Stimulated activated CD4-positive, alpha-beta T cell treated with anti-CD3 and anti-CD28 coated beads, Interleukin-12 subunit alpha, Interleukin-12 subunit beta, amount 100 ng/mL, for 4 hours (primary cell): ENCODE data around the gene DCLRE1B.
A peak's percentile ranks its signal among the peaks of the same experiment; 100 is the strongest.
"Not testable (repeated sequence)": the region's sequence is repeated elsewhere in the genome, so short reads cannot be mapped to it uniquely, and the experiment has no call there.

ENCODE experiments used
- DNase-seq: peaks from one replicate; pipeline ENCODE4 v3.0.0-alpha.2; 2020

DCLRE1B gene

DNA sequence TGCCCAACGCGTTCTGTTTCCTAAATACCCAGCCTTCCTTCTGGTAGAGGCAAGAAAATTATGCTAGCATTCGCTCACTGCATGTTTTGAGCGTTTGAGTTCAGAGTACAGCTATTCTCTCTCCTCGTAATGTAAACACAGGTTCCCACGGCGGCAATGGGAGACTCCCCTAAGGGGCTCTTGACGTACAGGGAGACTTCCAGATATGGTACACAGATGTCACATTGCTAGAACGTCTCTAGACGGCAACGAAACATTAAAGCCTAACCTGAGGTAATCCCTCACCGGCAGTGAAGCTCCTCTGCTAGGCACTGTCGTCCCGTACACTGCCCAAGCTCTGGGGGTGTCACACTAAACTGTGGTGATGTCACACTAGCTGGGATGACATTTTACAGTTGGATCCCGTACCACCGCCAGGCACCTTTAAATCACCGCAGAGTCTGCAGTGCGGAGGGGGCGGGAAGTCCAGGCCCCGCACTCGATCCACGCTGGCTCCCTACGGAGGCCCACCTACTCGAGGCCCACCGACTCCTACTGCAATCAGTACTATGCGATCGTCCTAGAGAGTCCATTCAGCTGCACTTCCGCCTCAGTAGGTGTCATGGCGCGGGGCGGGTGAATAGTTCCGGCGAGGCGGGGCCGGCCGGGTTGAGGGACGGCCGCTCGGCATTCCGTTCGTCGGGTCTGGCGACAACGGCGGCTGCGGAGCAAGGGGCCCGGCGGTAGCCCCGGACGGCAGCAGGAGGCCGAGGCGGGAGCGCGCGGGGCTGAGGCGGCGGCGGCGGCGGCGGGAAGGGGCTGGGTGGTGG, 24.0 kb downstream of the DCLRE1B start, which contains the start of gene HIPK1:
HIPK1 (plus strand) TSS at position 384 of the 809 bp plus-strand sequence.
- DNase-seq: peak; percentile 91

DNA sequence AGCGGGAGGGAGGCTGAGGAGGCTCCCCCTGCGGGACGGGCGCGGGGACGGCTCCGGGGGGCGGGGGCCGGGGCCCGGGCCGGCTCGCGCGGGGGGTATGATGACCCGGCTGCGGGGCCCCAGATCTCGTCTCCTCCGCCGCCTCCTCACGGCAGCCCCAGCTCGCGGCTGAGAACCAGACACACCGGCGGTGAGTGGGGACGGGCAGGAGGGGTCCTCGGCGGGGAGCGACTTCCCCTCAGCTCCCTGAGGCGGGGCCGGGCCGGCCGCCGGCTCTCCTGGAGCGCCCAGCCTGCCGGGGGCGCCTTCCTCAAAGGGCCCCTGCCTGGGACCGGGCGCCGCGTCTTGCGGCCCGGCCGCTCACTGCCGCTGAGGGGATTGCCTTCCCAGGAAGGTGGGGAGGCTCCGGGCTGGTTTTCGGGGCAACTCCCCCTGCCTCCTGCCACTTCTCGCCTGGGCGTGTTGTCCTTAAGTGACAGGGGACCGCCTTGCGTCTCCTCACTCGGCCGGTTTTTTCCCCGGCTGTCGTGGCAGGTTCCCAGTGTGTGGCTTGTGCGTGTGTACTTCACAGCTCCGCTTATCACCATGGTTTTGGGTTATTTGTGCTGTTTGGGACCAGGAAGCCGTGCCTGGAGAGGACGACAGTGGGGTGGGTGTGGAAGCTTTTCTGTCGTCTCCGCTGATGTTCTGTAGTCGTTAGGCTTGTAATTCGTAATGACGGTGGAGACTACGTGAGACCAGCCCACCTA, 24.8 kb downstream of the DCLRE1B start:
- DNase-seq: peak; percentile 48

DNA sequence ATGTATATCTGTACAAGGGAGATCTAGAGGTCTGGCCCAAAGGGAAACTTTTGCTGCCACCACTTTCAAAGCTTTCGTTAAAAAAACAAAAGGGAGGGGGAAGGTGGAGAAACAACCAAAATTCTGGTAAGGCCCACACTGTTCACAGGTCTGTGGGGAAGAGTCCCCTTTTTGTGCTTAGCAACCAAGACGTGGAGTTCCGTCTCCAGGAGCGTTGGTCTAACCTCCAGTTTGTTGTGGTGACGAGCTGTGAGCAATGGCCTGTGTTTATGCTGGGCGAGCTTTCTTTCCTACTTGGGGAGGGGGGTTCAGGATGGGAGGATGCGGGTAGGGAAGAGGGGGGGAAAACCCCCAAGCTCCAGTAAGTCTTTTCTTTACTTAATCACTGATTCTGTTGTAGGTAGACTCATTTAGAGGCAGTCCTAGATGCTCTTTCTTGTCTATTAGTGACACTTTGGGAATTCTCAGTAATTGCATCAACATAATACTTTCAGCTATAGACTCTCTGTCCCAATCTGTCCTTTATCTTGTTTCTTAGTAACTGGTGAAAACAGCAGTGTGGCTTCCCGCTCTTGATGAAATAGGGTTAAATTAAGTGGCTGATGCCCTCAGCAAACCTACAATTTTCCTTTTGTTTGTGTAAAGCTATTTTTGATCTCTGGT, 25.5 kb downstream of the DCLRE1B start:
- peak; percentile 22 for DNase-seq

DNA sequence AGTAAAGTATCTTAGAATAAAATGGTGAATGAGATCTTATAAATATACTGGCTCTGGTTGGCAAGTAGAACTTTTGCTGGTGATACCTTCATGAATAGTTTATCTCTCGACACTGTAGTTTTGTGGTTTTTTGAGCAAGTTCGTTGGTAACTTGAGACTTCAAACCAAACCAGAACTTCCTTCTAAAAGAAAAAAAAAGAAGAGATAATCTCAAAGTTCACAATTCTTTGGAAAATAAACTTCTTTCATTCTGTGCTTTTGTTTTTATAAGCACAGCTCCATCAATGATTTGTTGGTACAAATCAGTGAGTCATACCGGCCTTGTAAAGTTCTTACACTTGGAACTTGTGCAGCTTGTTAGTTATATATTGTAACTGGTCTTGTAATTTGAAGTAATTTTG, 26.3 kb downstream of the DCLRE1B start:
- DNase-seq: no peak

DNA sequence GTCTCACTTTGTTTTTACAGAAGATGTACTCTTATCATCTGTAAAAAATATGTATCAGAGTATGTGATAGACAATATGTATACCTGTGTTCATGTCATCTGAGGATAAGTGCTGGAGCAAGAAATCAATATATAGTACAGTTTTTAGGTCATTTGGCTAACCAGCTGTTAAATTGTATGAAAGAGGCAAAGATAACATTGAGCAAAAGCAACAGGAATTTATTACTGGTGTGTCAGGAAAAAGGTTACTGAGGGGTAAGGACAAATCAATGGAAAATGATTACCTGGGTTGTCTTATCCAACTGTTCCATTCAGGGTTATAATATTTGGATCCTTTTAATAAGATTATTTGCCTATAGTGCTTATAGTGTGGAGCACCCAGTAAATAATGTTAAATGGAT, 28.9 kb downstream of the DCLRE1B start:
- no peak for DNase-seq

DNA sequence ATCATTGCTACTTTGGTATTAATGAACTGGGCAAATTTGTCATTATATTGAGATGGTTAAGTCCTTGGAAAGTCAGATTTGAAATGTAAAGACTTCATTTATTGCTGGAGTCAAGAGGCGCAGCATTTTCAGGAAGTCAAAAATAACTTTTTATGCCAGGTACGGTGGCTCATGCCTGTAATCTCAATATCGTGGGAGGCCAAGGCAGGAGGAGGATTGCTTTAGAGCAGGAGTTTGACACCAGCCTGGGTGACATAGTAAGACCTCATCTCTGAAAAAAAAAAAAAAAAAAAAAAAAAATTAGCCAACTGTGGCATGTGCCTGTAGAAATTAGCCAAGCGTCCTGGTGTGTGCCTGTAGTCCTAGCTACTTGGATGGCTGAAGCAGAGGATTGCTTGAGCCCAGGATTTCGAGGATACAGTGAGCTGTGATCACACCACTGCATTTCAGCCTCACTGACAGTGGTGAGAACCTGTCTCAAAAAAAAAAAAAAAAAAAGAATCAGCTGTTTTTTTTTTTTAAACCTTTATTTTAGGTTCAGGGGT, 29.5 kb downstream of the DCLRE1B start:
- no peak for DNase-seq

DNA sequence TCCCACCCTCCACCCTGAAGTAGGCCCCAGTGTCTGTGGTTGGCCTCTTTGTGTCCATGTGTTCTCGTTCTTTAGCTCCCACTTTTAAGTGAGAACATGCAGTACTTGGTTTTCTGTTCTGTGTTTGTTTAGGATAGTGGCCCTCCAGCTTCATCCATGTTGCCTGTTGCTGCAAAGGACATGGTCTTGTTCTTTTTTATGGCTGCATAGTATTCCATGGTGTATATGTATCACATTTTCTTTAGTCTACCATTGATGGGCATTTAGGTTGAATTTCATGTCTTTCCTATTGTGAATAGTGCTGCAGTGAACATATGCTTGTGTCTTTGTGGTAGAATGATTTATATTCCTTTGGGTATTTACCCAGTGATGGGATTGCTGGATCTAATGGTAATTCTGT, 30.1 kb downstream of the DCLRE1B start:
- DNase-seq: no peak

DNA sequence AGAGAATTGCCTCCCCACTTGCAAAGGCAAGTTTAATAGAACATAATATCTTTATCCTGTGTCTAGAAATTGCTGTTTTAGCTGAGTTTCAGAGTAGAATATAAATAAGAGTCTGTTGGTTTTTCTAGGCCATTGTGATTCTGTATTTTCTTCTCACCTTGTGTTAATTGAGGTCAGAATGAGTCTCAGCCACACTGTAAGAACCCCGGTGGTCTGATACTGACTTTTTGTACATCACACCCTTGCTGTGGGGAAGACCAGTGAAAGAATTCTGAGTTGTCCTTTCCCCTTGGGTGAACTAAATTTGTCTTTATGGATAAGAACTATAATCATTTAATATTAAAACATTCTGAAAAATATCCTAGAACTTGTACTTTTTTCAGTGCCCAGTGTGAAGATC, 30.8 kb downstream of the DCLRE1B start:
- DNase-seq: no peak

DNA sequence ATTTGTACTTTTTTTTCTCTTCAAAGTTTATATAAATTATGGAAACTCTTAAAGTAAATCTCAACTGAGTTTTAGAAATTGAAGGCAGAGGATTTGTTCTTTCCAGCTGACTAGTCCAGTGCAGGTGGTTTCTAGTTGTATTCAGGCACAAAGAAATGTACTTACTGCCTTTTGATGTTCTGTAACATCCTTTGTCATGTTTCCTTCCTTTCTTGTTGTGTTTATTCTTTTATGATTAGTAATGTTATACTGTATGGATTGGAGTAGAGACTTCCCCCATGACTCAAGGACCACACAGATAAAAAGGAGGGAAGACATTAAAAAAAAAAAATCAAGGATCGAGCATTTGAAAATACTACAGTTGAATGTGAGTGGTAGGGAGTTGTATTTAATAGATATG, 32.0 kb downstream of the DCLRE1B start:
- DNase-seq: no peak

DNA sequence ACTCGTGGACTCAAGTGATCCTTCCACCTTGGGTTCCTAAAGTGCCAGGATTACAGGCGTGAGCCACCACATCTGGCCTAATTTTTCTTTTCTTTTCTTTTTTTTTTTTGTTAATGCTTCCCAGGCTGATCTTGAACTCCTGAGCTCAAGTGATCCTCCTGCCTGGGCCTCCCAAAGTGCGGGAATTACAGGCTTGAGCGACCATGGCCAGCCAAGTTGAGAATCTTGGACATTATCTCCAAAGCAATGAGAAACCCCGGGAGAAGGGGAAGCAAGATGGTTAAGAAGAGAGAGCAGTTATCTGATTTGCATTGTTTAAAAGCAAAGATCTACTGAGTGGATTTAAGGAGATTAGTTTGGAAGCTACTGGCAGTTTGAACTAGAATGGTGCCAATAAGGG, 33.1 kb downstream of the DCLRE1B start:
- DNase-seq: no peak

DNA sequence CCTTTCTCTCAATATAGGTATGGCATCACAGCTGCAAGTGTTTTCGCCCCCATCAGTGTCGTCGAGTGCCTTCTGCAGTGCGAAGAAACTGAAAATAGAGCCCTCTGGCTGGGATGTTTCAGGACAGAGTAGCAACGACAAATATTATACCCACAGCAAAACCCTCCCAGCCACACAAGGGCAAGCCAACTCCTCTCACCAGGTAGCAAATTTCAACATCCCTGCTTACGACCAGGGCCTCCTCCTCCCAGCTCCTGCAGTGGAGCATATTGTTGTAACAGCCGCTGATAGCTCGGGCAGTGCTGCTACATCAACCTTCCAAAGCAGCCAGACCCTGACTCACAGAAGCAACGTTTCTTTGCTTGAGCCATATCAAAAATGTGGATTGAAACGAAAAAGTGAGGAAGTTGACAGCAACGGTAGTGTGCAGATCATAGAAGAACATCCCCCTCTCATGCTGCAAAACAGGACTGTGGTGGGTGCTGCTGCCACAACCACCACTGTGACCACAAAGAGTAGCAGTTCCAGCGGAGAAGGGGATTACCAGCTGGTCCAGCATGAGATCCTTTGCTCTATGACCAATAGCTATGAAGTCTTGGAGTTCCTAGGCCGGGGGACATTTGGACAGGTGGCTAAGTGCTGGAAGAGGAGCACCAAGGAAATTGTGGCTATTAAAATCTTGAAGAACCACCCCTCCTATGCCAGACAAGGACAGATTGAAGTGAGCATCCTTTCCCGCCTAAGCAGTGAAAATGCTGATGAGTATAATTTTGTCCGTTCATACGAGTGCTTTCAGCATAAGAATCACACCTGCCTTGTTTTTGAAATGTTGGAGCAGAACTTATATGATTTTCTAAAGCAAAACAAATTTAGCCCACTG, 35.5 kb downstream of the DCLRE1B start:
- DNase-seq: no peak

DNA sequence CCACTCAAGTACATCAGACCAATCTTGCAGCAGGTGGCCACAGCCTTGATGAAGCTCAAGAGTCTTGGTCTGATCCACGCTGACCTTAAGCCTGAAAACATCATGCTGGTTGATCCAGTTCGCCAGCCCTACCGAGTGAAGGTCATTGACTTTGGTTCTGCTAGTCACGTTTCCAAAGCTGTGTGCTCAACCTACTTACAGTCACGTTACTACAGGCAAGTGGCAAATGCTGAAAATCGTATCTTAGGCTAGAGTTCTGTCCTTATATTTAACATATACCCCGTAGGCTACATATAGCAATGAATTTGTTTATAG, 36.1 kb downstream of the DCLRE1B start:
- no peak for DNase-seq

DNA sequence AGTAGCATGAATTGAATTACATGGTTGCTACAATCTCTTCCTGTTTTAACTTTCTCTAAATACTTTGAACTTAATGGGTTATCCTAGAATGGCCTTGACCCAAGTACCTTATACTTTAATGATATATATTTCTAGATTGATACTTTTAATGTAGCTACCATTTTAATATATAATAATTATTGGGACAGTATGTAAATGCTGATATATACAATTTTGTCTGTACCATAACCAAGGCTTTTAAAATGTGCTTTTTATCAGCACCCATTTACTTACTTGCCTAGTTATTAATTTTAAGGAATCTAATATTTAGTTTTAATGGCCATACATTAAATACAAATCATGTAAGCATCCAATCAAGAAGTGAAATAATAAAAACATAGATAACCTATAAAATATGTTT, 37.4 kb downstream of the DCLRE1B start:
- no peak for DNase-seq

DNA sequence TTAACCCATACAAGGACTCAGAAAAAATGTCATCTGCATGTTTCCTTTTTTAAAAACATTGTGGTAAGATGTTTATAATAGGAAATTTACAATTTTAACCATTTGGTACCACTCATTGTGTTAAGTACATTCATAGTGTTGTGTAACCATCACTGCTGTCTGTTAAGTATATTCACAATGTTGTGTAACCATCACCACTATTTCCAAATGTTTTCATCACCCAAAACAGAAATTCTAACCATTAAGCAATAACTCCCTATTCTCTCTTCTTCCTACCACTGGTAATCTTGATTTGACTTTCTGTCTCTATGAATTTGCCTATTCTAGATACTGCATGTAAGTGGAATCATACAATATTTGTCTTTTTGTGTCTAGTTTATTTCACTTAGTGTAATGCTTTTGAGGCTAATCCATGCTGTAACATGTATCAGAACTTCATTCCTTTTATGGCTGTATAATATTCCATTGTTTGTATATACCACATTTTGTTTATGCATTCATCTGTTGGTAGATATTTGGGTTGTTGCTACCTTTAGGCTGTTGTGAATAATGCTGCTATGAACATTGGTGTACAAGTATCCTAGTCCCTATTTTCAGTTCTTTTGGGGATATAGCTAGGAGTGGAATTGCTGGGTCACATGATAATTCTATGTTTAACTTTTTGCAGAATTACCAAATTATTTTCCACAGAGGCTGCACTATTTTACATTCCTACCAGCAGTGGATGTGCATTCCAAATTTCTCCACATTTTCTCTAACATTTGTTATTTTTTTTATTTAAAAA, 38.1 kb downstream of the DCLRE1B start:
- no peak for DNase-seq

DNA sequence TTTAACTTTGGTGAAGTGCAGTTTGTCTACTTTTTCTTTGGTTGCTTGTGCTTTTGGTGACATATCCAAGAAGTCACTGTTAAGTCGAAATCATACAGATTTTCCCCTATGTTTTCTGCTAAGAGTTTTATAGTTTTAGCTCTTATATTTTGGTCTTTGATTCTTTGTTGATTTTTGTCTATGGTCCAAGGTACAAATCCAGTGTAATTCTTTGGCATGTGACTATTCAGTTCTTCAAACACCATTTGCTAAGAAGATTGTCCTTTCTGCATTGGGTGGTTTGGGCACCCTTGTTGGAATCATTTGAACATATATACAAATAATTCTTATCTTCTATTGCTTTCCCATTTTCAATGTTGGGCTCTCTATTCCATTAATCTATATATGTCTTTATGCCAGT, 40.2 kb downstream of the DCLRE1B start:
- no peak for DNase-seq

DNA sequence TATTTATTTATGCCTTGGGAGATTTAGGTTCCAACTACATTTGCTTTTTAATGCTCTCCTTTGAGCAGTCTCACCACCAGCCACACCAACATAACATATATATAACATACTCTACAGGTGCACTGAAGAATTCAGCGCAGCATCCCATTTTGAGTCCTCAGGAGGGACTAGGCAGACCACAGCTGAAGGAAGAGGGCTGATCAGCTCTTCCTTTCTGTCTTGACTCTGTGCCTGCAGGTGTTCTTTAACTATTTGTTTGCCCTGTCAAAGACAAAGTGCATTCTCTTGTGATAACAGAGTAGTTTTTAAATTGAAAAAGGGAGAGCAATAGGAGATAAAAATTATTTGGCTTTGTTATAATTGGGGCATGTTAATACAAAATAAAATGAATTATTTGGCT, 41.0 kb downstream of the DCLRE1B start:
- no peak for DNase-seq

DNA sequence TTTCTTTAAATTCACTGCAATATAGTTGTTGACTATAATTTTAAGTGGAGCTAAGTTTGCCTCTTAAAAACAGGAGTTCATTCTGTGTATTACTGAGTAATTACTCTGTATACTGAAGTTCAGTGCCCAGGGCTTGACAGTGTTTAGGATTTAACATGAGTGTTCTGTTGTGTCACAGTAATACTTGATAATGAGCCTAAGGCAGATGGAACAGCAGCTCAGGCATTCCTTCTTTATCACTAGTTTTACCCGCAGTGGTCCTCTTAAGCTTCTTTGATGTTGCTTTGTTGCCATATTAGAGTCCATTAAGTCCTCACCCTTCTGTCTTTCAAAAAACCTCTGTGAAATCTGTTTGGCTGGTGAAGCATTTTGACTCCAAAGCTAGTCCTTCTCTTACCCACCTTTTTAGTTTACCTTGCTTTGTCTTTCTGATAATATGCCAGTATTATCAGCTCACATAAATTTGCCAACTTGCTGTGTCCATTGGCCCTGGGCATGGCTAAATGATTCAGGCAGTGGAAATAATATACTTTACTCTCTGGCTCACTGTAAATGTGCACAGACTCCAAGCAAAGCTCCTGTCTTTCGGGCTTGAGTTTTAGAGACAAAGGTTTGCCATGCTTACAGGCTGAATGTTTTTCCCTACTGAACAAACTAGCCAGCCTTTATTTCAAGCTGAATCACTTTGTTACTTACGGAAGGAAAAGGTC, 41.7 kb downstream of the DCLRE1B start:
- DNase-seq: no peak

DNA sequence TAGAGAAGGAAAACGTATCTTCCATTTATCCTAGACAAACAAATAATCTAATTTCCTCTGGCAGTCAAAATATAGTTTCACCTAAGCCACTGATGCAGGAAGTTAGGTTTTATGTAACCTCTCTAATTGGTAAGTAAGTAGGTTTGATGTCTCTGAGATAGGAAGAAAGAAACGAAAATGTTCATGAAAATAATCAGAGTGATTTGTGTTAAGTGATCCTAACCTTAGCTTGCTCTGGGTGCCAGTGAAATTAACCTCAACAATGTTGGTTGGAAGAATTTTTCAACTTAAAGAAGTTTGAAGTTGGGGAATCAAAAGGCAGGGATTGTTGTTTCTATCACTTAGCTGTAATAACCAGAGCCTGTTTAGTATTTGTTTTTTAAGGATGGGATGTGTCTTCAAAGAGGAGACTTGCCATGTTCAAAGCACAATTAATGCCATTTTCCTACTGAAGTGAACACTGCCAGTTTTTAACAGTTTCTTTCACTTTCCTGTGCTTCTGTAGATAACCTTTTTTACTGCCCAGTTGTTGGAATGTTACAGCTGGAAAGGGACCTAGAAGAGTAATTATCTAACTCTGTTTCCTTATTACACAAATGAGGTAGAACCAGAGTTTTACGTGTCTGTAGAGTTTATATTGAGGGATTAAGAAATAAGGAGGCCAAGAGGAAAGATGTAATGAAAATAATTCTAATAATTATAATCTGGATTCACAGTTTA, 42.4 kb downstream of the DCLRE1B start:
- no peak for DNase-seq

DNA sequence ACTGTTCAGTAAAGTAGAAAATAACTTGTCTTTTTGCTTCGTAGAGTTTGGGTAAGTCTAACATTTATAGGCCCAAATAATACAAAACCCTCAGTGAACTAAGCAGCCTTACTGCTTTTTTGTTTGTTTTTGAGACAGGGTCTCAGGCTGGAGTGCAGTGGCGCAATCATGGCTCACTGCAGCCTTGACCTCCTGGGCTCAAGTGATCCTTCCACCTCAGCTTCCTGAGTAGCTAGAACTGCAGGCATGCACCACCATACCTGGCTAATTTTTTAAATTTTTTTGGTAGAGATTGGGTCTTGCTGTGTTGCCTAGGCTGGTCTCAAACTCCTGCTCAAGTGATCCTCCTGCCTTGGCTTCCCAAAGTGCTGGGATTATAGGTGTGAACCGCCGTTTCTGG, 43.0 kb downstream of the DCLRE1B start:
- not testable (repeated sequence) for DNase-seq

DNA sequence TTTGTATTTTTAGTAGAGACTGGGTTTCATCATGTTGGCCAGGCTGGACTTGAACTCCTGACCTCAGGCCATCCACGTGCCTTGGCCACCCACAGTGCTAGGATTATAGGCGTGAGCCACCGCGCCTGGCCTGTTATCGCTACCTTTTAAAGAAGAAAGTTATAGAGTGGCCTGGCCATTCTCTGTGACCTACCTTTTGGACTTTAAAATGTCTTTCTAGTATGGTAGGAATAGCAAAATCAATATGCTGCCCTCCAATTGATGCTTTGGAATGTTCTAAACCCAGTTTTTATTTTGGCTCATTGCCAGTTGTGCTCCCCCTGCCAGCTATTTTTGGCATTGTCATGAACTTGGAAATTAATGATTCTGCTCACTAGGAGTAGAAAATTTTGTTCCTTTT, 43.9 kb downstream of the DCLRE1B start:
- no peak for DNase-seq

DNA sequence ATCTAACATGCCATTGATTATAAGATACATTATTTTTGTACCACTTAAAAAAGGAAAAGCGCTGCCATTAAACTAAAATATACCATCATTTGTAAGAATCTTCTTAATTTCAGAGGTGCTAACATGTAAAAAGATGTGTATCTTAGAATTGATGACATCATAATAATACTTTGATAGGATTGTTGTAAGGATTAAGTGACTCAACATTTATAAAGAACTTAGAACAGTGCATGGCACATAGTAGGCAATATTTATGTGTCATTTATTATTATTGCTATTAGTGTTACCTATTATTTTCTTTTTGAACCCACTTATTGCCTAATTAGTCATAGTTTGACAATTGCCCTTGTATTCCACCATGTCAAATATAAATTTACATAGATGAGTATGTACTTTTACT, 45.8 kb downstream of the DCLRE1B start:
- no peak for DNase-seq
